HG03159 (cell line): ENCODE results near the gene PLEKHH1.
"Not testable (repeated sequence)": the region's sequence is repeated elsewhere in the genome, so short reads cannot be mapped to it uniquely, and the experiment has no call there.

Experiments used
- ATAC-seq: cut with Tn5 transposase; IDR thresholded peaks from one replicate; pipeline ENCODE4 v1.9.1; 2021; ENCODE audit warnings: mild to moderate bottlenecking, moderate library complexity; ENCODE audit not compliant: unreplicated experiment

The PLEKHH1 gene

DNA sequence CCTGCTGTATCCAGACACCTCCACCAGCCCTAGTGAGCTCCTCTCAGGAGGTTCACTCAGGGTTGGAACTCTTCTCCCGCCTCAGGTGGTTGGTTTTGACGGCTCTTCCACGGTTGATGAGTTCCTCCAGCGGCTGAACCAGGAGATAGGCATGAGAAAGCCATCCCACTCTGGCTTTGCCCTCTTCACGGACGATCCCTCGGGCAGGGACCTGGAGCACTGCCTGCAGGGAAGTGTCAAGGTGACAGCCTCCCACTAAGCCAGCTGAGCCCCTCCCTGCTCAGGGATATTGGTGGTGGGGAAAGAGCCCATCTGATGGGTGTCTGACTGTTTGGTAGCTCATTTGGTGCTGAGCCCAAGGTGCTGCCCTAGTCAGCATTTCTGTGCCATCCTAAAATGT lies 46.5 kb downstream of the PLEKHH1 start:
- no peak for ATAC-seq

DNA sequence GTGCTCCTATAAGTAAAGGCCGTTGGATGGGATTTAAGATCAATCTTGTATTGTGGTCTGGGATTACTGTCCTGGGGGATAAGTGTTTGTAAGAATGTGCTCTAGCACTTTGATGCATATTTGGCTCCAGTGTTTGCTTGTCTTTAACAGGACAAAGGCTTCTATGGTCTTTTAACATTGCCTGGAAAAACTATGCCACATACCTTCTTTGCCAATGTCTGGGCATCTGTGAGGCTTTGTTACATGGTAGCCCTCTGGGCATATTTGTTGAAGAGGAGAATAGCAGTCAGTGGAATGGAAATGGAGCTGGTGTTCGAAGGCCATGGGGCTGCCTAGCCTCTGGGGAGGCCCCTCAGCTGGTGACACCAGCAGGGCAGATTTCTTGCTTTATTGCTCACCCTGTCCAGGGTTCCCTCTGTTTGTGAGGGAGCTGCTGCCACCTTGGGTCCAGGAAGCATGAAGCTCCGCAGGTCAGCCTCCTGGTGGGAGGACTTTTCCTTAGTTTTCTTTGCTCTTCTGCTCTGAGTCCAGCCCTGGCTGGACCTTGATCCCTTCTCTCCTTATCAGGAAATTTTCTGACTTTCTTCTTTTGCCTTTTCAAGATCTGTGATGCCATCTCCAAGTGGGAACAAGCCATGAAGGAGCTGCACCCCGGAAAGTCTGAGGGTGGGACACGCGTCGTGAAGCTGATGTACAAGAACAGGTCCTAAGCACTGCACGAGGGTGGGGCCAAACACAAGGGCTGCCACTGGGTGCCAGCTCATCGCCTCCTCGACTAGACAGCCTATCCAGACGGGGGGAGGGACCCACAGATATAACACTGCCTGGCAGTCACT lies 47.5 kb downstream of the PLEKHH1 start:
- no peak for ATAC-seq

DNA sequence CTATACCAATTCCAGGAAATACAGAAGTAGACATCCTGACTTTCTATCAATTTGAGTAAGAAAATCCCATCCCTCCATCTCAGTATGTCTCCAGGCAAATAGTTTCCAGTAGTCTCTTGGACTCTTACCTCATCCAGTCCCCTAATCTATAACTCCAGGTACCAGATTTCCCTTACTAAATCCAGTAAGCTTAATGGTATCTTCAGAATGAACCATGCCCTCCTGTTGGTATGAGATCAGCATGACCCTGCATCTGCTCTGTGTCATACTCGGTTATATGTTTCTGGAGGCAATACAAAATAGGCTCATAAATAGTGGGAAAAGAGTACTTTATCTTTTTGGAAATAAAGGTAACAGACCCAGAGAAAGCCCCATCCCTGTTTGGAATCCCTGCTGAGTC lies 48.6 kb downstream of the PLEKHH1 start:
- no peak for ATAC-seq

DNA sequence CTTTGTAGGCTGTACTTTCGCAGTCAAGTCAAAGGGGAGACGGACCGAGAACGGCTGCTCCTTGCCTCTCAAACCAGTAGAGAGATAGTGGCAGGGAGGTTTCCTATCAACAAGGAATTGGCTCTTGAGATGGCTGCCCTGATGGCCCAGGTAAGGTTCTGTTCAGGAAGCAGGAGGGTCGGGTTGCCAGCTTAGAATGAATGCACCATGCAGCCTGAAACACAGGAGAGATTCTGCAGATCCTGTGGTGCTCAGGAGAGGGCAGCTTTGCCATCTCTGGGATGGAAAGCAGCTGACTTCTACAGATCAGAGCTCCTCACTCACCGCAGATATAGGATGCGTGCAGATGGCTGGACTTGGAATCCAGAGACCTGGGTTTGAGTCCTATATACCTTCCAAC lies 49.0 kb downstream of the PLEKHH1 start:
- ATAC-seq = no peak

DNA sequence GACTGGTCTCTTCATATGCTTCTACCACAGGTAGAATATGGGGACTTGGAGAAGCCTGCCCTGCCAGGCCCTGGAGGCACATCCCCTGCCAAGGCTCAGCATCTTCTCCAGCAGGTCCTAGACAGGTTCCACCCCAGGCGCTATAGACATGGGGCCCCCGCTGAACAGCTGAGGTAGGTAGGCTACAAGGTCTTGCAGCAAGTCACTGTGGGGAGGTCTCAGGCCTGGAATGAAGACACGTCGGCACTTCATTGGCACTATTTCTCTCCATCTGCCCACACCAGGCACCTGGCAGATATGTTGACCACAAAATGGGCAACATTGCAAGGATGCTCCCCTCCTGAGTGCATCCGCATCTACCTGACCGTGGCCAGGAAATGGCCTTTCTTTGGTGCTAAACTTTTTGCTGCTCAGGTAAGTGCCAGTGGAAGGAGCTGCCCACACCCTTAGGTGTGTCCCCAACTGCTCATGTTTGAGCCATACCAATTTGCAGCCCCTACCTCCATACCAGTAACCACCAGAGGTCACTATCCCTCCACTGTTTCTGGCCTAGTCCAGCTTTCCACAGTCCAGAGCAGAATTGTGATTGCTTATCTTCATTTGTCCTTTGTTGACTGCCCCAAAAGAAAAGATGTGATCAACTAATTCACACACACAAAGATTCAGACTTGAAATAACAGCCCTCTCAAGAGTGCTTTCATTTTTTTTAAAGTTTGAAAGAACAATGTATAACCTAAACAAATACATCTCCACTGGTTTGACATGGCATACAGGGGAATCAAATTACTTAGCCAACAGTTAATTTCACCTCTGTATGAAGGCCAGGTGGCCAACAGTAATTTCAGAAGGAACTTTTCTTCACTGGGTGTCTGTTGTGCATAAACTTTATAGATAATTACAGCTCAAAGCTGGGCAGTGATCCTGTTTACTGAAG lies 50.9 kb downstream of the PLEKHH1 start:
- ATAC-seq = peak; percentile 57

DNA sequence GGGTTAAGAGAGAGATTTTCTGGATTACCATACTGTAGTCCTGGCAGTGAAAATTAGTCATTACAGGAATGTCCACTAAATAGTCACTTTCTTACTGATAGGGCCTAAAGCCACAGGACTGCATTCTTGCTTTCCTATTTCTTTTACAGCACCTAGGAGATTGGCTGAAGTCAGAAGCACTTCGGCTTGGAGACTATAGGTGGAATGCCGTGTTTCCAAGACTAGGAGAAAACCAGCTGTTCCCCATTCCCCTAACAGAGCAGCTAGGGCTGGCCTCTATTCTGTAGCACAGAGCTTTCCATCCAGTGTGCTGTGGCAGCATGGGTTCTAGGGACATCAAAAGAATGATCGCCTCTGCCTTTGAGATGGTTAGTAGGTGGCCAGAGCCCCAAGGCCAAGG lies 51.9 kb downstream of the PLEKHH1 start:
- ATAC-seq = no peak

DNA sequence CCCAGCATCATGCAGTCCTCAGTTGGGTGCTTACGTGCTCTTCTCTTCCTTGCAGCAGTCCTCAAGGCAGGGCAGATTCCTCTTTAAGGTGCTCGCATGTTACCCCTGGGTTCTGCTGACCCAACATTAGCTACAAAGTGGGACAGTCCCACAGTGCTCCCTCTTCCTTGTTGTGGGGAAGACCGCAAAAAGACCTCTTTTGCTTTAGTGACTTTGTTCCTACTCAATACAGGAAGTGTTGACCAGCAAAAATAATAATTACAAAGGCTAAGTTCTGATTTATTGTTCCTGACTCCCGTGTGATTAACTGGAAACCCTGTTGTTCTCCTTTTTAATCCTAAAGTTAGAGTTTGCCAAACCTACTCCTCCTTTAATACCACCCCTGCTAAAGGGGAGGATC lies 53.3 kb downstream of the PLEKHH1 start:
- no peak for ATAC-seq

DNA sequence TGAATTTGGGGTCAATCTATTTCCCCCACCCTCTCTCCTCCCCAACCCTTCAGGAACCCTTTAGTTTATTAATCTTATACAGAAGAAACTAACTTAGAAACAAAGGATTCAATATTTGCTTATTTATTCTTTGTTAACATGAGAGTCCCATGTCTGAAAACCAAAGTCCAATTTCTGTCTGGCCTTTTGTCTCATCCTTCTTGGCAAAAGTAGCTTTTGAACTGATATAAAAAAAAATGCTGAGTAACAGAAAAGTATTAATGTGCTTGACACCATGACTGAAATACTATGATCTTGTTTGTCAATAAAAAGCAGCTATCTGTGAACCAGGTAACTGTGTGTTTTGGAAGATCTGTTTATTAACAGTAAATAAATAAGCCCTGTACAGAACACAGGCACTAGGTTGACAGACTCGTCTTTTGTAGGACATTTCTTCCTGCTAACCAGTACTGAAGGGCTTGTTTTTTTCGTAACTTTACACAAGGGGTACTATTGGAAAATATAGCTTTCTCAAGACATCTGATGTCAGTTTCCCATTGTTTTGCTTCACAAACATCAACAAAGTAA lies 56.2 kb downstream of the PLEKHH1 start:
- ATAC-seq = no peak

DNA sequence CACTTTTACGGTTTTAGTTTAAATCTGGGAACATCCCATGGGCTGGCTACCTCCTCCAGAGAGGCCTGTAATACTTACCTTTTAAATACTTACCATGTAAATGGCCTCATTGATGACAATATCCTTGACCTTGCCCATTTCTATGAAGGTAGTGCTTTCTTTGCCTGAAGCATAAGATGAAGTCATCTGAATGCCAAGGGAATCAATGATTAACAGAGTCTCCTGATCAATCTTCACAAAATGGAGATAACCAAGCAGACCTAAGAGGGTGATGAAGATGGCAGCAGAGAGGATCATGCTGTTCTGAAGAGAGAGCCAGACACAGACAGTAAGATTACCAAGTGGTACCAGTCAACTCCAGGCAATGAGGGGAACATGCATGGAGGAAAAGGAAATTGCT lies 60.6 kb downstream of the PLEKHH1 start:
- ATAC-seq = not testable (repeated sequence)

DNA sequence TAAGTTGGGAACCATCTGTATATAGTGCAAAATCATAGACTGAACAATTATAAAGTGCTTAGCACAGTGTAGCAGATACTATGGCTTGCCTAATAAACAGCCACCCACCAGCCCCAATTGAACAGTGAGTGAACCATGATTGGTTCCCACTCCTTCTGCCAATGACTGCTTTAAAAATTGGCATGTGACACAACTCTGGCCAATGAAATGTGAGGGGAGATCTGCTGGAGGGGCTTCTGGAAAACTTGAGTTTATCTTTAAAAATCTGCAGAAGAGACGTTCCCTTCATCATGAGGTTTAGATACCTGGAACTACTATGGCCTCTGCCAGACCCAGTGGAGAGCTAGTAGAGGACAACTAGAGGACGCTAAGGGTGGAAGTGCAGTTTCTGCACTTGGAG lies 62.3 kb downstream of the PLEKHH1 start:
- no peak for ATAC-seq

DNA sequence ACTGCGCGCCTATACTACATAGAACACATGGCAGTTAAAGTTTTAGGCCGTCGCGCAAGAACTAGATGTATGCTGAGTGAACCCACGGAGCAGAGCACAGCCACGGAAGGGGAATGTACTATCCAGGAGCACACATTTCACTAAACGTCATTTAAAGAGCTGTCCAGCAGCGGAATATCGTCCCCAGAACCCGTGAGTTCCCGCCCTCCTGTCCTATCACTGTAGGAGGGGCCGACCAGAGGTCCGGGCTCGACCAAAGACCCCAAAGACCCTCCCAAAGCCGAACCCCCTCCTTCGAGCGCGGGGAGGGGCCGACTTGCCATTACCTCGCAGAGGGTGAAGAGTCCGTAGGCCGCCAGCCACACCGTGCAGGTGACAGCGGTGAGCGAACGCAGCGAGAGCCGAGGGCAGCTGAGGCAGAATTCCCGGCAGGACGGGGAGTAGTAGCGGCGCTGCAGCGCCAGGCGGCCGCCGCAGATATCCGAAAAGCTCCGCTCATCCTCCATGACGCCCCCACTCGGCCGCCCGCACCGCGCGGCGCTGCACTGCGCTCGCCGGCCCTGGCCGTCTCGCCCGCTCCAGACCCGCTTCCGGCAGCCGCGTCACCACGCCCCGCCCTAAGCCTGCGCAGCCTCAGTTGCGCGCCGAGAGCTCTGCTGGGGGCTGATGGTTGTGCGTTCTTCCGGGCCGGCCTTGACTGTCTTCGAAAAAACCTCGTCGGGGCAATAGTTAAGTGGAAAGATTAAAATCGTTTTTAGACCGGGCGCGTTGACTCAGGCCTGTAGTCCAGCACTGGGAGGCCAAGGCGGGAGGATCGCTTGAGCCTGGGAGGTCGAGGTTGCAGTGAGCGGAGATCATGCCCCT lies 66.8 kb downstream of the PLEKHH1 start, which contains the start of gene PIGH:
PIGH (minus strand) TSS at position 571 of the 864 bp plus-strand sequence; CDS start at position 506, 65 bp downstream.
- peak; percentile 96 for ATAC-seq

DNA sequence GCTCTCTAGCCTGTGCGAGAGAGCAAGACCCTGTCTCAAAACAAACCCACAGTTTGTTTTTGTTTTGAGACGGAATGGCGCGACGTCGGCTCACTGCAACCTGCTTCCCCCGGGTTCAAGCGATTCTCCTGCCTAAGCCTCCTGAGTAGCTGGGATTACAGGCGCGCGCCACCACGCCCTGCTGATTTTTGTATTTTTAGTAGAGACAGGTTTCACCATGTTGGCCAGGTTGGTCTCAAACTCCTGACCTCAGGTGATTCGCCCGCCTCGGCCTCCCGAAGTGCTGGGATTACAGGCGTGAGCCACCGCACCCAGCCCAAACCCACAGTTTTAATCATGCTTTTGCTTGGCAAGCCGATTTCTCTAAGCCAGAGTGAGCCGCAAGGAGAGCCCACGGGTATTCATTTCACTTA lies 67.5 kb downstream of the PLEKHH1 start:
- not testable (repeated sequence) for ATAC-seq

DNA sequence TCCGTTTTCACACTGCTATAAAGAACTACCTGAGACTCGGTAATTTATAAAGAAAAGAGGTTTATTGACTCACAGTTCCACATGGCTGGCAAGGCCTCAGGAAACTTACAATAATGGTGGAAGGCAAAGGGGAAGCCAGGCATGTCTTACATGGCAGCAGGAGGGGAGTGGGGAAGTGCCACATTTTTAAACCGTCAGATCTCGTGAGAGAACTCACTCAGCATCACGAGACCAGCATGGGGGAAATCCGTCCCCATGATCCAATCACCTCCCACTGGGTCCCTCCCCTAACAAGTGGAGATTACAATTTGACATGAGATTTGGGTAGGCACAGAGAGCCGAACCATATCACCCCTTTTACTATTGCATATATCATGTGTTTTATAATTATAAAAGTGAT lies 69.0 kb downstream of the PLEKHH1 start:
- no peak for ATAC-seq

DNA sequence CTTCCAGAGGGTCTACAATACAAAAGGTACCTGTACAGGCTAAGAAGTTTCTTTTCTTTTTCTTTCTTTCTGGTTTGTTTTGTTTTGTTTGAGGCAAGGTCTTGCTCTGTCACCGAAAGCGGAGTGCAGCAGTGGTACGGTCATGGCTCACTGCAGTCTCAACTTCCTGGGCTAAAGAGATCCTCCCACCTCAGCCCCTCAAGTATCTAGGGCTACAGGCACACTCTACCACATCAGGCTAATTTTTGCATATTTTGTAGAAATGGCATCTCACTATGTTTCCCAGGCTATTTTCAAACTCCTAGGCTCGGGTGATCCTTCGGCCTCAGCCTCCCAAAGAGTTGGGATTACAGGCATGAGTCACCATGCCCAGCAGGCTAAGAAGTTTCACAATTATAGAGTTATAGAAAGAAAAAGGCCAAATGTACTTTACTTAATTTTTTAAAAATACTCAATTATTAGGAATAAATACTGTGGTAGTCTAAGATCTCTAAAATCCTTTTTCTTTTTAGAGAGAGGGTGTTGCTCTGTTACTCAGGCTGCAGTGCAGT lies 70.0 kb downstream of the PLEKHH1 start:
- ATAC-seq = peak; percentile 67

DNA sequence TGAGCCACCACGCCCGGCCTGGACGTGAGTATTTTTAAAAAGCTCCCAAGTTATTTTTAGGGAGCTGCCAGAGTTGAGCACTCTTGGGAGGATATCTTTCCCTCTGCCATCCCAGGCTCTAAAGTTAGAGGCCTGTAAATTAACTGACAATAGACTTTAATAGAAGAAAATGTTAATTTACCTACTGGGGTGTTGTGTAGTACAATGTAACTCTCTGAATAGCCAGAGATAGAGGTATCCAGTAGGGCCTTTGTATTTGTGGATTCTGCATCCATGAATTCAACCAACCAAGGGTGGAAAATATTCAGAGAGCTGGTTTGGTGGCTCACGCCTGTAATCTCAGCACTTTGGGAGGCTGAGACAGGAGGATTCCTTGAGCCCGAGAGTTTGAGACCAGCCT lies 74.6 kb downstream of the PLEKHH1 start:
- ATAC-seq = no peak

DNA sequence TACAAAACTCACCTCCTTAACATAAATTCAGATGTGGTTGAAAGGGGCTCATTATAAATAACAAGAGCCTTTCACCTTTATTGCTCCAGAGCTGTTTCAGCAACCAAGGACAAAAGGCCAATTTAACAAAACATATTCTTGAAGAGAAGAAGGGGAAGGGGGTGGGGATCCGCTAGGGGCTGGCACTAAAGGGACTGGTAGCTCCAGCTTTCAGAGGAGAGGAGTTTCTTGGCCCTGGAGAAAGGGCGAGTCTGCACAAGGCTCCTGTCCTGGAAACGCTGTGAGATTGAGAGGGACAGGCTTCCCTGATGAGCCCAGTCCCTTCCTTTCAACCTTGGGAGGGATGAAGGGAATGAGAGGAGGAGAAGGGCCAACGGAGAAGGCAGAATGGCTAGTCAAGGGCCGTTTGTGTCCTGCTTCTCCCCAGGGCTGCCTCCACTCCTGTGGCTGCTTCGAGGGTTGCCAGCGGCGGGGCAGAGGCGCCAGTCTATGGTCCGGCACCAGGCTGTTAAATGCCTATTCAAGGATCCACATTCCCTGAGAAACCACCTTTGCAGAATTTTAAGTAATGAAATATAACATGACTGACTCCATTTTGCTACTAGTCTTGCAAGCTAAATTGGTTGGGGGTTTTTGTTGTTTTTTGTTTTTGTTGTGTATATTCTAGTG lies 76.7 kb downstream of the PLEKHH1 start:
- no peak for ATAC-seq

DNA sequence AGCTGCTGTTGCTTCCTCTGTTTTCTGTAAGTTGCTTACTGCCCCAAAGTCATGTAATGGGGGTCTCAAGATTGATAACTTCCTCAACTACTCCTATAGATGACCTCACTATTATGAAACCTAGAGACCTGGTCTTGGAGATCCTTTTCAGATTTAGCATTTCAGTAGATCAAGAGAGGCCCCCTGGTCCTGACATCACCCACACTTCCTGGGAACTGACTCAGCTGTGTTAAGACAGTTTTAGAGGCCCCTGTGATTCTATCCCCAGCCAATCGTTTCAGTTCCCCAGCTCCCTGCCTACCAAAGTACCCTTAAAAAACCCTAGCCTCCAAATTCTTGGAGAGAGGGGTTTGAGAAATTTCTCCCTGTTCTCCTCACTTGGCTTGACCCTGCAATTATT lies 77.4 kb downstream of the PLEKHH1 start:
- ATAC-seq = no peak

DNA sequence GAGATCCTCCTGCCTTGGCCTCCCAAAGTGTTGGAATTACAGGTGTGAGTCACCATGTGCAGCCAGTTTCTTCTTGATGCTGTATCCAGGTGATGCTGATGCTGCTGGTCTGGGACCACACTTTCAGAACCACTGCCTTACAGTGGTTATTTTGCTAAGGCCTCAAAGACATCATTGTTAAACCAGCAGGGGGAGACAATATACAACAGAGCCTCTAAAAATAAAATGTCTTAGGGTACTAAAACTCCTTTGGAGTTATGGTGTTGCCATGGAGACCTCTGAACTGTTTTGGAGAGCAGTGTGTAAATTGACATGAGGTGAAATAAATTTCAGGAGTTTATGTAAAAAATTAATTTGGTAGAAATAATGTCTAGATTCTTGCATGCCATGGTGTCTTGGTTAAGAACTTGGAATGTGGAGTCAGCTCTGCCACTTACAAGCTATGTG lies 85.5 kb downstream of the PLEKHH1 start:
- ATAC-seq = peak; percentile 51

DNA sequence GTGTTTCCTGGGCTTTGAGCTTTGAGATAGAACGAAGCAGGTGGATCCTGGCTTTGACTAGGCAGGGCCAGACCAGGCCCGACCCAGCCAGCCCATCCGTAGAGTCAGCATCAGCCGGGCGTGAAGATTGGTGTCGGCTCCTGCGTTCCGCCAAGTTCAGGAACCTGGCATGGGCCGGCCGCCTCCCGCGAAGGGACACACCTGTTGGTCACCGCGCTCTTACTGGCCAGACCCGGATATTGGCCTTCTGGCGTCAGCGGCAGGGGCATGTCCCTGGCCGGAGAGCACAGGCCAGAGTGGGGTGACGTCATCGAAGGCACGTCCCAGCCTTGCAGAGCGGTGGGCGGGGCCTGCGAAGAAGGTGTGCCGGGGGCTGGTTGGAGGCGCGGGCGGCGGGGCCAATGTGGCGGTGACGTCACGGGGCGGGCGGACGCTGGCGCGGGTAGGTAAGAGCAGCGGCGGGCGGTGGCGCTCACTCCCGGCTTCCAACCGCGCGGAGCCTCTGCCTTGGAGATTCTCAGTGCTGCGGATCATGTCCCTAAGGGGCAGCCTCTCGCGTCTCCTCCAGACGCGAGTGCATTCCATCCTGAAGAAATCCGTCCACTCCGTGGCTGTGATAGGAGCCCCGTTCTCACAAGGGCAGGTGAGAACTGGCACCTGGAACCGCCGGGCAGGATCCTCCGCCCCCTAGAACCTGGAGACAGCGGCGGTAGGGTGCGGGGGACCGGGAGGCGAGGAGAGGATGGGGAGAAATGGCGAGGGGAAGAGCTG lies 86.5 kb downstream of the PLEKHH1 start, which contains the start of gene ARG2:
ARG2 (plus strand) TSS at position 475 of the 771 bp plus-strand sequence; CDS start at position 533, 58 bp downstream.
- ATAC-seq = peak; percentile 90
